DOHH2 (cell line): ENCODE results near the gene TEN1.

ENCODE experiments used
- H3F3A ChIP-seq: fragments of 200-600 bp; sonication (generic), shearing (Covaris generic); 2 replicates; pipeline ENCODE4 v1.6.0; 2016; ENCODE audit warnings: antibody characterized with exemption, mild to moderate bottlenecking; ENCODE audit not compliant: control insufficient read depth, insufficient read depth
- H3K27ac ChIP-seq: fragments of 200-600 bp; sonication (generic); 2 replicates; pipeline ENCODE4 v1.5.1; 2014; ENCODE audit warnings: low read depth, mild to moderate bottlenecking, low read length, moderate library complexity
- H3K27me3 ChIP-seq: fragments of 200-600 bp; sonication (generic); 2 replicates; pipeline ENCODE4 v1.6.1; 2014; ENCODE audit warnings: mild to moderate bottlenecking, low read length, mixed read lengths; ENCODE audit not compliant: control insufficient read depth
- H3K36me3 ChIP-seq: fragments of 200-600 bp; sonication (generic); 2 replicates; pipeline ENCODE4 v1.6.1; 2014; ENCODE audit warnings: mild to moderate bottlenecking, low read length, moderate library complexity, mixed read lengths; ENCODE audit not compliant: control insufficient read depth
- H3K4me1 ChIP-seq: fragments of 200-600 bp; sonication (generic); 2 replicates; pipeline ENCODE4 v1.6.1; 2014; ENCODE audit warnings: mild to moderate bottlenecking, low read length, mixed read lengths; ENCODE audit not compliant: control insufficient read depth
- H3K4me2 ChIP-seq: fragments of 200-600 bp; sonication (generic); 2 replicates; pipeline ENCODE4 v1.6.0; 2014; ENCODE audit warnings: mild to moderate bottlenecking, low read length, moderate library complexity
- H3K4me3 ChIP-seq: fragments of 200-600 bp; sonication (generic); 2 replicates; pipeline ENCODE4 v1.5.1; 2014; ENCODE audit warnings: mild to moderate bottlenecking, low read length, mixed read lengths
- H3K79me2 ChIP-seq: fragments of 200-600 bp; sonication (generic); 2 replicates; pipeline ENCODE4 v1.6.1; 2014; ENCODE audit warnings: mild to moderate bottlenecking, low read length, mixed read lengths; ENCODE audit not compliant: control insufficient read depth
- H3K9me2 ChIP-seq: fragments of 200-600 bp; sonication (generic); replicated peaks from 2 replicates; pipeline ENCODE4 v1.6.1; 2014; ENCODE audit warnings: mild to moderate bottlenecking, low read length, mixed read lengths; ENCODE audit not compliant: control insufficient read depth
- H3K9me3 ChIP-seq: fragments of 200-600 bp; sonication (generic); 2 replicates; pipeline ENCODE4 v1.6.1; 2014; ENCODE audit warnings: antibody characterized with exemption, low read length, mixed read lengths; ENCODE audit not compliant: control insufficient read depth, insufficient read depth
- H4K20me1 ChIP-seq: fragments of 200-600 bp; sonication (generic); 2 replicates; pipeline ENCODE4 v1.6.0; 2014; ENCODE audit warnings: low read depth, mild to moderate bottlenecking, antibody characterized with exemption, low read length, moderate library complexity; ENCODE audit not compliant: control insufficient read depth, insufficient read depth
- EZH2phosphoT487 ChIP-seq: fragments of 200-600 bp; sonication (generic); IDR thresholded peaks from 2 replicates; pipeline ENCODE4 v1.6.1; 2017; ENCODE audit warnings: borderline replicate concordance, mild to moderate bottlenecking, antibody characterized with exemption, low read length, moderate library complexity, mixed read lengths
- TF ChIP-seq, protein P1 (sequence below): fragments of 200-600 bp; sonication (generic); IDR thresholded peaks from one replicate; pipeline ENCODE4 v1.5.1; 2014; ENCODE audit warnings: antibody characterized with exemption, mild to moderate bottlenecking, low read depth, low read length; ENCODE audit not compliant: poor library complexity, severe bottlenecking

The TEN1 gene

DNA sequence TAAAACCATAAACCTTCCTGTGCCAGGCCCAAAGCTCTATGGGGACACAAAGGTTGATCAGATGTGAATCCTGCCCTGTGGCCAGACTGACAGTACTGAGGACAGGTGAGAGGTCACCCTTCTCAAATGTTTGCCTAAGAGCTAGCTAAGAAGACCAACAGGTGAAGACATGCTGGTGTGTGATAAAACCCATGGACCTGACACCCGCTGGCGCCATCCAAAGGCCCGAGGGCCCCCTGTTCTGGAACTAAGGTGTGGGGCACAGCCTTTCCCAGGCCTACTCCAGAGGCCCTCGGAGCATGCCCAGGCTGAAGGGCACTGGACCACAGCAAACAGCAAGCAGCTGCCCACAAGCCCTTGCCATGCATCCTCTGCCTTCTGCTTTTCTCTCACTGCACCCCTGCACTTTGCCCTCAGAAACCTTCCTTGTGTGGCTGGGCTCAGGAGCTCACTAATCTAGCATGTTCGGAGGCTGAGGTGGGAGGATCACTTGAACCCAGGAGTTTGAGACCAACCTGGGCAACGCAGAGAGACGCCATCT lies 16.4 kb downstream of the TEN1 start:
- Histone ChIP-seq H3K36me3 (peaks cover 9% of the 10 kb centered on the region; the same call in 1 of the 2 replicates), H4K20me1 (no peaks in the 10 kb centered on the region), H3K79me2 (no peaks in the 10 kb centered on the region), H3K4me2 (no peak overlapping the region), H3K4me1 (peaks cover 9% of the 10 kb centered on the region), H3K27me3 (no peaks in the 10 kb centered on the region), H3K27ac (no peak overlapping the region), H3K9me3 (no peaks in the 10 kb centered on the region), H3K9me2 (no peaks in the 10 kb centered on the region), H3F3A (no peaks in the 10 kb centered on the region), H3K4me3 (no peak overlapping the region)
- no peak for TF ChIP-seq EZH2phosphoT487
- TF ChIP-seq, protein P1, sequence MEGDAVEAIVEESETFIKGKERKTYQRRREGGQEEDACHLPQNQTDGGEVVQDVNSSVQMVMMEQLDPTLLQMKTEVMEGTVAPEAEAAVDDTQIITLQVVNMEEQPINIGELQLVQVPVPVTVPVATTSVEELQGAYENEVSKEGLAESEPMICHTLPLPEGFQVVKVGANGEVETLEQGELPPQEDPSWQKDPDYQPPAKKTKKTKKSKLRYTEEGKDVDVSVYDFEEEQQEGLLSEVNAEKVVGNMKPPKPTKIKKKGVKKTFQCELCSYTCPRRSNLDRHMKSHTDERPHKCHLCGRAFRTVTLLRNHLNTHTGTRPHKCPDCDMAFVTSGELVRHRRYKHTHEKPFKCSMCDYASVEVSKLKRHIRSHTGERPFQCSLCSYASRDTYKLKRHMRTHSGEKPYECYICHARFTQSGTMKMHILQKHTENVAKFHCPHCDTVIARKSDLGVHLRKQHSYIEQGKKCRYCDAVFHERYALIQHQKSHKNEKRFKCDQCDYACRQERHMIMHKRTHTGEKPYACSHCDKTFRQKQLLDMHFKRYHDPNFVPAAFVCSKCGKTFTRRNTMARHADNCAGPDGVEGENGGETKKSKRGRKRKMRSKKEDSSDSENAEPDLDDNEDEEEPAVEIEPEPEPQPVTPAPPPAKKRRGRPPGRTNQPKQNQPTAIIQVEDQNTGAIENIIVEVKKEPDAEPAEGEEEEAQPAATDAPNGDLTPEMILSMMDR, result no peak

DNA sequence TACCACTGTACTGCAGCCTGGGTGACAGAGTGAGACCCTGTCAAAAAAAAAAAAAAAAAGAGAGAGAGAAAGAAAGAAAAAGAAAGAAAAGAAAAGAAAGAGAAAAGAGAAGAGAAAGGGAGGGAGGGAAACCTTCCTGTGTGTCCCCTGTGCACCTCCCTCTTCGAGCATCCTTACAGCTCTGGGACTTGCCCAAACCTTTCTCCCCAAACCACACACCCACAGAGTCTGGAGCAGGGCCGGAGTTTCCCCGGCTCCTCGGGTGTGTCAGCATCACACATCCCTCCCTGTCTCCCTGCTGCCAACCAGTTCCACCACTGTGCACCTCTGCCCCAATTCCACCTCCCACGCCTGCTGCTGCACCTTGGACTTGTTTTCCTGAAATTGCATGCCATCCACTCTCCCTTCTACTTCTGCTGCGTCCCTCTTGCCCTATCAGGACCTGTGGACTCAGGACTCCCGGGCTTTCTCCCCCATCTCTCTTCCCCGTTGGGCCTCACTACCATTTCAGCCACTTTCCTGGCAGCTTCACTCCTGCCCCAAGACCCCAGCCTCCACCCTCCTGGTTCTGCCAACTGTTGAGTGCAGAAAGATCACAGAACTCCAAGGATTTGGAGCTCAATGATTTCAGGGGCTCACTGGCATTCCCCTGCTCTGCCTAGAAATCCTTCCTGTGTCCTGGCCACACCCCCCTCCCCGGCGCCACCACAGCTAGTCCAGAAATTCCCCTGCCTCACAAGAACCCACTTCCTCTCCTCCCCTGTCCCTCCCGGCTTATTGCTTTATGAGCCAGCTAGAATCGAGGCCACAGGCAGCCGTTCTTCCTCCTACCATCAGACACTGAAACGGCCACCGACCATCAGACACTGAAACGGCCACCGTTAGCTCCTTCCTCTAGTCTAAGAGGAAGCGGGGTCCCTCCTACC lies 17.9 kb downstream of the TEN1 start:
- H3K36me3 ChIP-seq, result 0 out of 2 replicates have a peak, but pooled peaks cover 3% of the 10 kb centered on the region
- no peaks in the 10 kb centered on the region for H3F3A ChIP-seq
- H3K79me2 ChIP-seq, result no peaks in the 10 kb centered on the region
- no peak overlapping the region for H3K4me2 ChIP-seq
- peaks cover 7% of the 10 kb centered on the region for H3K4me1 ChIP-seq
- H3K9me3 ChIP-seq, result no peaks in the 10 kb centered on the region
- H3K27me3 ChIP-seq, result no peaks in the 10 kb centered on the region
- no peak overlapping the region for H3K4me3 ChIP-seq
- no peak for TF ChIP-seq EZH2phosphoT487
- TF ChIP-seq, protein P1, result no peak
- H4K20me1 ChIP-seq, result no peaks in the 10 kb centered on the region
- no peaks in the 10 kb centered on the region for H3K9me2 ChIP-seq
- no peak overlapping the region for H3K27ac ChIP-seq

DNA sequence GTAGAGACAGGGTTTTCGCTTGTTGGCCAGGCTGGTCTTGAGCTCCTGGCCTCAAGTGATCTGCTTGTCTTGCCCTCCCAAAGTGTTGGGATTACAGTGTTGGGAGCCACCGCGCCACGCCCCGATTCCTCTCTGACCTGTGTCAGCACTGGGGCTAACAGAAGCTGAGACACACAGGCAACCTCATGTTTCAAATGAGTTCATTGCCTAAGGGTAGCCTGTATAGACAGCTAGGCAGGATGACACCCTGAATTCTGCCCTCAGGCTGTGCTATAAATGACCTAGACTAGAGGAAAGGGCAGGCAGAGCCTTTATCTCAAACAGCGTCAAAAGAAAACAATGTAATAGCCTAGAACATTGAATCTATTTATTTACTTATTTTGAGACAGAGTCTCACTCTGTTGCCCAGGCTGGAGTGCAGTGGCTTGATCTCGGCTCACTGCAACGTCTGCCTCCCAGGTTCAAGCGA lies 19.3 kb downstream of the TEN1 start:
- Histone ChIP-seq H3K27me3 (no peaks in the 10 kb centered on the region), H3K79me2 (no peaks in the 10 kb centered on the region), H3K4me1 (peaks cover 3% of the 10 kb centered on the region; the same call in 1 of the 2 replicates), H4K20me1 (no peaks in the 10 kb centered on the region), H3F3A (no peaks in the 10 kb centered on the region), H3K9me3 (no peaks in the 10 kb centered on the region), H3K4me2 (no peak overlapping the region), H3K27ac (no peak overlapping the region), H3K4me3 (no peak overlapping the region), H3K9me2 (no peaks in the 10 kb centered on the region), H3K36me3 (0 out of 2 replicates have a peak, but pooled peaks cover 3% of the 10 kb centered on the region)
- TF ChIP-seq, protein P1, result no peak
- no peak for TF ChIP-seq EZH2phosphoT487
